ENCODE data around the gene PLAAT1.

DNA sequence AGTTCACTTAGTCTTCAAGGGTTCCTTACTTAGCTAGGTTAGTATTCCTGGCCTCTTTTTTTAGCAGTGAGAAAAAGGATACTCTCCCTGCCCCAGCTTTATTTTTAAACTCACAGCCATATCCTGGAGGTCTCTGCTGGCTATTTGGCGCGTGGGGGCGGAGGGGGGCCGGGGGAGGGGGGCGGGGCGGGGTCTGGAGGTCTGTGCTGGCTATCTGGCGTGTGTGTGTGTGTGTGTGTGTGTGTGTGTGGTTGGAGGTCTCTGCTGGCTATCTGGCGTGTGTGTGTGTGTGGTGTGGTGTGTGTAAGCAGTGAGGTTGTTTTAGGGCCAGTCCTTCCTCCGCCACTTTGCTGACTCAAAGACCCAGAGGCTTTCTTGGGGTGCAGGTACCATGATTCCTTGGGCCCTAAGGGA, 579 bp upstream of the PLAAT1 start:
- TF ChIP-seq CTCF (conservative IDR thresholded peaks at IDR 0.05; ENCODE audit: low read length): no peak
- TF ChIP-seq EZH2phosphoT487 (IDR thresholded peaks at IDR 0.05; ENCODE audit: borderline replicate concordance): no peak
